Adrenal gland (tissue), 12 donors: ENCODE results near the gene APOO. TPM values are rescaled to one million over a fixed set of nuclear protein-coding genes. Genes with fewer than 3 reads are reported as not detected.
A peak's percentile ranks its signal among the peaks of the same experiment; 100 is the strongest.

Experiments
- DNase-seq, 7 donors: peaks; one replicate each; pipeline ENCODE4 v3.0.0-alpha.2; 2019 to 2020
- H3K27ac ChIP-seq, 5 donors: fragments of 200-600 bp; sonication (generic) in 4 of 5; 1 replicate in 3 of 5; 2 replicates in 2 of 5; pipeline versions ENCODE4 v1.5.1 to v1.8.0; 2016 to 2020; ENCODE audit warnings: mild to moderate bottlenecking in 1 of 5
- H3K27me3 ChIP-seq: fragments of 200-600 bp; 2 replicates; pipeline ENCODE4 v1.8.0; 2021
- H3K36me3 ChIP-seq, 2 donors: fragments of 200-600 bp; replicated peaks in 1 of 2; 1 replicate in 1 of 2; 2 replicates in 1 of 2; pipeline versions ENCODE4 v1.5.1 to v1.8.0; 2018 to 2022
- H3K4me1 ChIP-seq, 2 donors: fragments of 200-600 bp; replicated peaks in 1 of 2; 1 replicate in 1 of 2; 2 replicates in 1 of 2; pipeline versions ENCODE4 v1.5.1 to v1.8.0; 2018 to 2021
- H3K4me3 ChIP-seq, 4 donors: fragments of 200-600 bp; sonication (generic) in 3 of 4; one replicate each; pipeline ENCODE4 v1.5.1; 2016 to 2018
- H3K9me3 ChIP-seq, 3 donors: fragments of 200-600 bp; sonication (generic) in 1 of 3; replicated peaks in 1 of 3; 1 replicate in 2 of 3; 2 replicates in 1 of 3; pipeline versions ENCODE4 v1.5.1 to v1.8.0; 2016 to 2021
- POLR2A ChIP-seq, 2 donors: fragments of 450-650 bp; IDR thresholded peaks; one replicate each; pipeline ENCODE4 v1.6.1; 2017; ENCODE audit warnings: antibody characterized with exemption in 2 of 2, mild to moderate bottlenecking in 2 of 2, moderate library complexity in 1 of 2
- WGBS, 4 donors: extraction: QIAGEN DNeasy Blood & Tissue Kit in 2 of 4; methylation state at CpG; one replicate each; pipeline versions ENCODE4 v1.1.5 to v1.1.7; 2013 to 2017; 5-methylcytosine and 5-hydroxymethylcytosine counted together
- intact Hi-C, 2 donors: fragments of 100-400 bp; cut with DNase I; formaldehyde crosslinking; loops; one replicate each; pipeline versions ENCODE4 v1.14.1 to v1.15.0; 2022 to 2023
- polyA plus RNA-seq, 3 donors: library from polyadenylated mRNA; stranded (reverse); fragments of 200-250 nt in 2 of 3; fragments of 350-450 nt in 1 of 3; fragmentation: Illumina TruSeq in 1 of 3; extraction: RNeasy Lipid Tissue Mini Kit (QIAGEN cat#74804) in 1 of 3; gene quantifications; one replicate each; pipeline ENCODE4 v1.2.3, GENCODE V29; 2013 to 2014
- total RNA-seq, 9 donors: library from RNA; depleted of rRNA in 4 of 9; stranded (reverse); fragments of >200 nt in 4 of 9; fragments of 120-200 nt in 1 of 9; fragmentation: NEBNext Ultra II Directional in 1 of 9; extraction: Animal tissue kit (Norgen Biotek cat#: 25700) in 1 of 9; gene quantifications; one replicate each; pipeline versions ENCODE4 v1.1.0 to v1.2.4, GENCODE V29; 2013 to 2023
- TF ChIP-seq, protein P1 (sequence below), 6 experiments: fragments of 450-650 bp in 4 of 6; fragments of 200-600 bp in 2 of 6; sonication (generic) in 1 of 6; IDR thresholded peaks; 1 replicate in 5 of 6; 2 replicates in 1 of 6; pipeline versions ENCODE4 v1.5.1 to v1.8.0; 2016 to 2021; ENCODE audit warnings: antibody characterized with exemption in 6 of 6, mild to moderate bottlenecking in 2 of 6, moderate library complexity in 1 of 6
- donor health status: healthy with polysubstance abuse.
- donor health status: Bipolar disorder and iron deficiency.
- donor health status: DM: yes; HTN: yes; CAD: no.
- donor health status: DM: no; HTN: no; CAD: no.
- donor health status: DM: no; HTN: no; CAD: no.
- donor health status: DM: yes; HTN: yes; CAD: no.

The APOO gene
- total and polyA plus RNA-seq, 12 donors, result 12.9 to 177 (median 27.3) TPM

DNA sequence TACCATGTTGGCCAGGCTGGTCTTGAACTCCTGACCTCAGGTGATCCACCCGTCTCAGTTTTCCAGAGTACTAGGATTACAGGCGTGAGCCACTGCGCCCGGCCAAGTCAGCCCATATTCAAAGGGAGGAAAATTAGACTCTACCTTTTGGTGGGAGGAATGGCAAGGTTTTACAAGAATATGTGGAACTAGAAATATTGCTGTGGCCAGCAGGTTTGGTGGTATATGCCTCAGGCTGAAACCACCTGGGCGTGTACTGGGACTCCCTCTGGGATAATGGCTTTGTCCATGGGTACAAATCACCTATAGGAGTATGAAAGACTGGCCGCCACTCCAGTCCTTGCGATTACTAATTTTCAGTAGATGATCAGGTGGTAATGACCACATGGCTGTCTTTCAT, 92.4 kb downstream of the APOO start:
- intact Hi-C loops, result no loop called here
- H3K27me3 ChIP-seq, result no peaks in the 10 kb centered on the region
- DNase-seq, result no peak
- no peak overlapping the region for H3K4me3 ChIP-seq
- H3K36me3 ChIP-seq, result no peaks in the 10 kb centered on the region
- no peaks in the 10 kb centered on the region for H3K4me1 ChIP-seq
- 86 to 98% (median 90%) methylated on average over 7 of the region's 7 CpGs for WGBS, 4 donors
- H3K27ac ChIP-seq, result no peak overlapping the region
- no peaks in the 10 kb centered on the region for H3K9me3 ChIP-seq
- no peak for TF ChIP-seq POLR2A (IDR thresholded peaks at IDR 0.05)
- TF ChIP-seq, protein P1, sequence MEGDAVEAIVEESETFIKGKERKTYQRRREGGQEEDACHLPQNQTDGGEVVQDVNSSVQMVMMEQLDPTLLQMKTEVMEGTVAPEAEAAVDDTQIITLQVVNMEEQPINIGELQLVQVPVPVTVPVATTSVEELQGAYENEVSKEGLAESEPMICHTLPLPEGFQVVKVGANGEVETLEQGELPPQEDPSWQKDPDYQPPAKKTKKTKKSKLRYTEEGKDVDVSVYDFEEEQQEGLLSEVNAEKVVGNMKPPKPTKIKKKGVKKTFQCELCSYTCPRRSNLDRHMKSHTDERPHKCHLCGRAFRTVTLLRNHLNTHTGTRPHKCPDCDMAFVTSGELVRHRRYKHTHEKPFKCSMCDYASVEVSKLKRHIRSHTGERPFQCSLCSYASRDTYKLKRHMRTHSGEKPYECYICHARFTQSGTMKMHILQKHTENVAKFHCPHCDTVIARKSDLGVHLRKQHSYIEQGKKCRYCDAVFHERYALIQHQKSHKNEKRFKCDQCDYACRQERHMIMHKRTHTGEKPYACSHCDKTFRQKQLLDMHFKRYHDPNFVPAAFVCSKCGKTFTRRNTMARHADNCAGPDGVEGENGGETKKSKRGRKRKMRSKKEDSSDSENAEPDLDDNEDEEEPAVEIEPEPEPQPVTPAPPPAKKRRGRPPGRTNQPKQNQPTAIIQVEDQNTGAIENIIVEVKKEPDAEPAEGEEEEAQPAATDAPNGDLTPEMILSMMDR (IDR thresholded peaks at IDR 0.05), result no peak

DNA sequence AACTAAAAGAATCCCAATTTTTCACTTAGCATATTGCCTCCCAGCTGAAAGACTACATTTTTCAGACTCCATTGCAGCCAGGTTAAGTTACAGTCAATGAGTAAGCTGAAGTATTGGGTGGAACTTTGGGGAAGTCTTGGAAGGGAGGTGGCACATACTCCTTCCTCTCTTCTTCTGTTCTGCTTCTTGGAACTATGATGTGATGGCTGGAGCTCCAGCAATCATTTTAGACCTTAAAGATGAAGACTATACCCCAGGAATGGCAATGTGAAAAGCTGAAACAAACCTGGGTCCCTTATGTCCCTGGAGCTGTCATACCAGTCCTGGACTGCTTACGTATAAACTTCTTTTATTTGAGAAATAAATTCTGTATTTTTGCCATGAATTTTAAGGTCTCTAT, 93.9 kb downstream of the APOO start:
- no peak for DNase-seq
- H3K27ac ChIP-seq, result no peak overlapping the region
- no peak overlapping the region for H3K4me3 ChIP-seq
- TF ChIP-seq, protein P1 (IDR thresholded peaks at IDR 0.05), result no peak
- no peak for TF ChIP-seq POLR2A (IDR thresholded peaks at IDR 0.05)
- no peaks in the 10 kb centered on the region for H3K4me1 ChIP-seq
- H3K9me3 ChIP-seq, result no peaks in the 10 kb centered on the region
- no peaks in the 10 kb centered on the region for H3K36me3 ChIP-seq
- intact Hi-C loops, result no loop called here
- WGBS, 4 donors, result 50 to 100% (median 92%) methylated on average over 1 of the region's 1 CpG
- no peaks in the 10 kb centered on the region for H3K27me3 ChIP-seq

- Histone ChIP-seq H3K27ac (peak overlapping the region in 2 of 5 donors; percentile 4 to 68), H3K4me3 (no peak overlapping the region), H3K36me3 (no peaks in the 10 kb centered on the region), H3K27me3 (no peaks in the 10 kb centered on the region), H3K4me1 (no peaks in the 10 kb centered on the region), H3K9me3 (no peaks in the 10 kb centered on the region)
- TF ChIP-seq, protein P1 (IDR thresholded peaks at IDR 0.05), result no peak
- no peak for TF ChIP-seq POLR2A (IDR thresholded peaks at IDR 0.05)
- intact Hi-C loops, result no loop called here
- WGBS, 4 donors, result 62 to 78% (median 75%) methylated on average over 6 of the region's 6 CpGs
- no peak for DNase-seq
Observed at GRCh38 chrX:23811656-23812055, 96.1 kb downstream of the APOO start.

DNA sequence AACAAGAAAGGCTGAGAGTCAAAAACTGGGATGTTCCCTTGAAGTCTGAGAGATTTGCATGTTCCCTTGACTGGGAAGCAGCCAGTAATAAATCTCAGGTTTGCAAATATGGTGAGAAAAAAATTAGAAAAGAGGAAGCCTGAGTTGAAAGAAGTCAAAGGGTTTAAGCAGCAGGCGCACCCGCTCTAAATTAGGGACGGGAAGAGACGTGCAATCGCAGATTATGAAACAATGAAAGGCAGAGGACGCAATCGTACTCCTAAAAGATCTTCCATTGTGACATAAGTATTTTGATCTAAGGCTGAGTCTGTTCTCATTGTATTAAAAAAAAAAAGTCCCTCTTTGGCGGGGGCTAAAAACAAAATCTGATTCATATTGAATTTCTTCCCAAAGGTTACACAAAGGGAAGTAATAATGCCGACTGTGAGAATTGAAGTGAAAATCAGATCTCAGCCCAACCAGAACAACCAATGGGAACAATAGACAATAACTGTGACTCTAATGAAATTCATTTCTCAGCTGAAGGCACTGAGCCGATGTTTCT, 96.6 kb downstream of the APOO start:
- Histone ChIP-seq H3K36me3 (no peaks in the 10 kb centered on the region), H3K9me3 (no peaks in the 10 kb centered on the region), H3K27me3 (no peaks in the 10 kb centered on the region), H3K4me1 (no peaks in the 10 kb centered on the region), H3K27ac (peak overlapping the region in 2 of 5 donors; percentile 4 to 68), H3K4me3 (no peak overlapping the region)
- TF ChIP-seq POLR2A (IDR thresholded peaks at IDR 0.05), result no peak
- TF ChIP-seq, protein P1 (IDR thresholded peaks at IDR 0.05), result no peak
- intact Hi-C loops, result no loop called here
- 37 to 60% (median 57%) methylated on average over 10 of the region's 10 CpGs for WGBS, 4 donors
- peak in 3 of 7 donors; percentile 27 to 52 (median 29) for DNase-seq
